OCI-LY1 (cell line): ENCODE results near the gene IGSF5.

ENCODE experiments used
- EZH2 ChIP-seq: fragments of 200-600 bp; sonication (generic), shearing (Covaris generic); IDR thresholded peaks from 2 replicates; pipeline ENCODE4 v1.8.0; 2017; ENCODE audit warnings: borderline replicate concordance, mixed run types, mild to moderate bottlenecking, antibody characterized with exemption, low read length, moderate library complexity, mixed read lengths
- TF ChIP-seq, protein P1 (sequence below): fragments of 200-600 bp; sonication (generic), shearing (Covaris generic); IDR thresholded peaks from 2 replicates; pipeline ENCODE4 v1.5.1; 2017; ENCODE audit warnings: mild to moderate bottlenecking, antibody characterized with exemption, low read length, moderate library complexity, mixed read lengths

- TF ChIP-seq, protein P1, sequence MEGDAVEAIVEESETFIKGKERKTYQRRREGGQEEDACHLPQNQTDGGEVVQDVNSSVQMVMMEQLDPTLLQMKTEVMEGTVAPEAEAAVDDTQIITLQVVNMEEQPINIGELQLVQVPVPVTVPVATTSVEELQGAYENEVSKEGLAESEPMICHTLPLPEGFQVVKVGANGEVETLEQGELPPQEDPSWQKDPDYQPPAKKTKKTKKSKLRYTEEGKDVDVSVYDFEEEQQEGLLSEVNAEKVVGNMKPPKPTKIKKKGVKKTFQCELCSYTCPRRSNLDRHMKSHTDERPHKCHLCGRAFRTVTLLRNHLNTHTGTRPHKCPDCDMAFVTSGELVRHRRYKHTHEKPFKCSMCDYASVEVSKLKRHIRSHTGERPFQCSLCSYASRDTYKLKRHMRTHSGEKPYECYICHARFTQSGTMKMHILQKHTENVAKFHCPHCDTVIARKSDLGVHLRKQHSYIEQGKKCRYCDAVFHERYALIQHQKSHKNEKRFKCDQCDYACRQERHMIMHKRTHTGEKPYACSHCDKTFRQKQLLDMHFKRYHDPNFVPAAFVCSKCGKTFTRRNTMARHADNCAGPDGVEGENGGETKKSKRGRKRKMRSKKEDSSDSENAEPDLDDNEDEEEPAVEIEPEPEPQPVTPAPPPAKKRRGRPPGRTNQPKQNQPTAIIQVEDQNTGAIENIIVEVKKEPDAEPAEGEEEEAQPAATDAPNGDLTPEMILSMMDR: no peak
- TF ChIP-seq EZH2: no peak
Measured at GRCh38 chr21:39809936-39810335, 65.0 kb downstream of the IGSF5 start.
